Endodermal cell (in vitro differentiated cells): ENCODE measurements around the gene UPB1. TPM values are rescaled to one million over a fixed set of nuclear protein-coding genes. Genes with fewer than 3 reads are reported as not detected.

Source experiments
- DNase-seq: peaks from one replicate; pipeline ENCODE4 v3.0.0-alpha.2; 2017
- H3K27ac ChIP-seq: 2 replicates; pipeline ENCODE4 v1.5.1; 2013; ENCODE audit warnings: mild to moderate bottlenecking, low read depth, low read length, moderate library complexity
- H3K27me3 ChIP-seq: 2 replicates; pipeline ENCODE4 v1.6.1; 2013; ENCODE audit warnings: mild to moderate bottlenecking, low read length, moderate library complexity; ENCODE audit not compliant: insufficient read depth, control insufficient read depth, poor library complexity, severe bottlenecking
- H3K36me3 ChIP-seq: 2 replicates; pipeline ENCODE4 v1.7.0; 2013; ENCODE audit warnings: mild to moderate bottlenecking, low read length, moderate library complexity; ENCODE audit not compliant: control insufficient read depth, insufficient read depth
- H3K4me1 ChIP-seq: one replicate; pipeline ENCODE4 v1.7.0; 2013; ENCODE audit warnings: low read length; ENCODE audit not compliant: control insufficient read depth, insufficient read depth
- H3K4me3 ChIP-seq: 2 replicates; pipeline ENCODE4 v1.5.1; 2013; ENCODE audit warnings: mild to moderate bottlenecking, low read length, moderate library complexity
- H3K9ac ChIP-seq: 2 replicates; pipeline ENCODE4 v1.6.1; 2013; ENCODE audit warnings: mild to moderate bottlenecking, low read length, moderate library complexity; ENCODE audit not compliant: poor library complexity, severe bottlenecking; ENCODE audit errors: extremely low read depth
- H3K9me3 ChIP-seq: 2 replicates; pipeline ENCODE4 v1.6.1; 2013; ENCODE audit warnings: mild to moderate bottlenecking, low read length, moderate library complexity; ENCODE audit not compliant: control insufficient read depth
- H3K27ac Mint-ChIP-seq: 2 replicates; pipeline ENCODE4 v1.8.0; 2020; ENCODE audit warnings: mixed read lengths
- H3K27me3 Mint-ChIP-seq: 2 replicates; pipeline ENCODE4 v1.8.0; 2021; ENCODE audit warnings: mild to moderate bottlenecking, mixed read lengths; ENCODE audit not compliant: insufficient read depth
- H3K36me3 Mint-ChIP-seq: 2 replicates; pipeline ENCODE4 v1.8.0; 2020; ENCODE audit warnings: low read depth, mixed read lengths
- H3K4me1 Mint-ChIP-seq: 2 replicates; pipeline ENCODE4 v1.8.0; 2020; ENCODE audit warnings: mixed read lengths
- H3K4me3 Mint-ChIP-seq: 2 replicates; pipeline ENCODE4 v1.8.0; 2020; ENCODE audit warnings: mild to moderate bottlenecking, moderate library complexity, mixed read lengths
- H3K9me3 Mint-ChIP-seq: 2 replicates; pipeline ENCODE4 v1.8.0; 2020; ENCODE audit warnings: mild to moderate bottlenecking, mixed read lengths
- CTCF ChIP-seq: fragments of 200-600 bp; sonication (generic); conservative IDR thresholded peaks from 2 replicates; pipeline ENCODE4 v1.5.0; 2021; ENCODE audit warnings: antibody characterized with exemption, mild to moderate bottlenecking
- WGBS, 2 experiments: methylation state at CpG; one replicate each; pipeline versions ENCODE4 v1.1.5 to v1.1.7; 2013; ENCODE audit warnings: missing lambda C conversion rate in 2 of 2, mixed read lengths in 1 of 2; ENCODE audit not compliant: insufficient coverage in 1 of 2, insufficient read length in 1 of 2; 5-methylcytosine and 5-hydroxymethylcytosine counted together
- total RNA-seq, 2 donors: library from RNA; stranded (reverse); fragmentation: NEBNext Ultra II Directional in 1 of 2; extraction: Animal tissue kit (Norgen Biotek cat#: 25700) in 1 of 2; gene quantifications; 2 replicates in 1 of 2; 3 replicates in 1 of 2; pipeline ENCODE4 v1.2.1, GENCODE V29; 2021

UPB1 gene
- total RNA-seq, 2 donors from 2014 or later = 0.40 TPM; not detected in 1

DNA sequence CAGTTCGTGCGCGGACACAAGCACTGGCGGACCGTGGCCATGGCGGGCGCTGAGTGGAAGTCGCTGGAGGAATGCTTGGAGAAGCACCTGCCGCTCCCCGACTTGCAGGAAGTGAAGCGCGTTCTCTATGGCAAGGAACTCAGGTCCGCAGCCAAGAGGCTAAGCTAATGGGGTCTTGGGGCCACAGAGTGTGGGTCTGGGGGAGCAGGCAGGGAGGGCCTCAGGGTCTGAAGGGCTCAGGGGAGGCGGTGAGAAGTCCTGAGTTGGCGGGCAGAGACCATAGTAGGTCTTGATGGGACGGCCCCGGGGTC lies 188 bp downstream of the UPB1 start:
- Mint-ChIP-seq H3K9me3 (peaks cover 7% of the 10 kb centered on the region), H3K27me3 (peaks cover 93% of the 10 kb centered on the region)
- H3K9ac ChIP-seq = no peak overlapping the region

GRCh38 chr22:24496234-24496633 lies 1.1 kb downstream of the UPB1 start:
- no peak overlapping the region for H3K4me3 Mint-ChIP-seq
- peaks cover 28% of the 10 kb centered on the region for H3K4me1 Mint-ChIP-seq
- Histone ChIP-seq H3K4me3 (no peak overlapping the region), H3K36me3 (no peaks in the 10 kb centered on the region), H3K9ac (no peak overlapping the region), H3K27me3 (peaks cover 80% of the 10 kb centered on the region), H3K9me3 (no peaks in the 10 kb centered on the region), H3K27ac (no peak overlapping the region), H3K4me1 (peaks cover 8% of the 10 kb centered on the region)
- peaks cover 90% of the 10 kb centered on the region for H3K27me3 Mint-ChIP-seq
- H3K9me3 Mint-ChIP-seq = peaks cover 7% of the 10 kb centered on the region
- DNase-seq = no peak
- 81 to 83% methylated on average over 2 to 5 of the region's 5 CpGs for WGBS, 2 experiments
- no peaks in the 10 kb centered on the region for H3K36me3 Mint-ChIP-seq
- no peak overlapping the region for H3K27ac Mint-ChIP-seq
- TF ChIP-seq CTCF = no peak

More for the DNA sequence above, 188 bp downstream of the UPB1 start:
- Histone ChIP-seq H3K9me3 (no peaks in the 10 kb centered on the region), H3K36me3 (no peaks in the 10 kb centered on the region), H3K4me3 (no peak overlapping the region), H3K27ac (no peak overlapping the region), H3K4me1 (no peaks in the 10 kb centered on the region), H3K27me3 (peaks cover 80% of the 10 kb centered on the region)
- peak overlapping the region; percentile 44 for H3K4me3 Mint-ChIP-seq
- no peak for TF ChIP-seq CTCF
- 93 to 97% methylated on average over 12 to 17 of the region's 17 CpGs for WGBS, 2 experiments
- H3K36me3 Mint-ChIP-seq = no peaks in the 10 kb centered on the region
- H3K27ac Mint-ChIP-seq = no peak overlapping the region
- peaks cover 18% of the 10 kb centered on the region for H3K4me1 Mint-ChIP-seq
- no peak for DNase-seq

- no peak overlapping the region for H3K9ac ChIP-seq
- Mint-ChIP-seq H3K27ac (no peak overlapping the region), H3K27me3 (peaks cover 85% of the 10 kb centered on the region), H3K36me3 (no peaks in the 10 kb centered on the region), H3K4me3 (no peak overlapping the region), H3K4me1 (peaks cover 32% of the 10 kb centered on the region), H3K9me3 (peaks cover 7% of the 10 kb centered on the region)
- no peaks in the 10 kb centered on the region for H3K9me3 ChIP-seq
- H3K4me1 ChIP-seq = peaks cover 12% of the 10 kb centered on the region
- H3K4me3 ChIP-seq = no peak overlapping the region
- WGBS, 2 experiments = 81 to 90% methylated on average over 2 of the region's 2 CpGs
- TF ChIP-seq CTCF = no peak
- peaks cover 78% of the 10 kb centered on the region for H3K27me3 ChIP-seq
- no peaks in the 10 kb centered on the region for H3K36me3 ChIP-seq
- DNase-seq = peak; percentile 43
- no peak overlapping the region for H3K27ac ChIP-seq
These were observed 1.5 kb downstream of the UPB1 start for GRCh38 chr22:24496661-24497060.
